PC-3 (cell line): ENCODE measurements around the gene SLC7A5.

Experiments
- EZH2 ChIP-seq: fragments of 300-600 bp; sonication (generic); IDR thresholded peaks from one replicate; pipeline ENCODE4 v1.6.1; 2017; ENCODE audit warnings: antibody characterized with exemption, mild to moderate bottlenecking, low read length; ENCODE audit not compliant: unreplicated experiment
- EZH2phosphoT487 ChIP-seq: fragments of 300-600 bp; sonication (generic); IDR thresholded peaks from 2 replicates; pipeline ENCODE4 v1.6.1; 2018; ENCODE audit warnings: mild to moderate bottlenecking, antibody characterized with exemption, low read length, borderline replicate concordance
- TF ChIP-seq, protein P1 (sequence below): fragments of 300-600 bp; sonication (generic); conservative IDR thresholded peaks from 2 replicates; pipeline ENCODE4 v1.5.1; 2017; ENCODE audit warnings: antibody characterized with exemption, low read depth, mild to moderate bottlenecking, low read length

DNA sequence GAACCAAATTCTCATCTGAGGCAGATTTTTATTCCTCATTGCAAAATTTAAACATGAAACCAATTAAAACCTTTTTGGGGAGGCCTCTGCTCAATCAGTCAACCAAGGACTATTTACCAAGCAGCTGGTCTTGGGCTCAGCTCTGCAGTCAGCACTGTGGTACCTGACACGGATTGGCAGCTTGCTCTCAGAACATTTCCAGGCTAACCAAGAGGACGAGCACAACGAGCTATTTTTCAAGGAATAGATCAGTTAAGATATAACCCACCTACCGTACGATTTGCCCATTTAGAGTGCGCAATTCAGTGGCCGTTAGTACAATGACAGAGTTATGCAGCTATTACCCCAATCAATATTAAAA lies 77.1 kb downstream of the SLC7A5 start:
- TF ChIP-seq, protein P1, sequence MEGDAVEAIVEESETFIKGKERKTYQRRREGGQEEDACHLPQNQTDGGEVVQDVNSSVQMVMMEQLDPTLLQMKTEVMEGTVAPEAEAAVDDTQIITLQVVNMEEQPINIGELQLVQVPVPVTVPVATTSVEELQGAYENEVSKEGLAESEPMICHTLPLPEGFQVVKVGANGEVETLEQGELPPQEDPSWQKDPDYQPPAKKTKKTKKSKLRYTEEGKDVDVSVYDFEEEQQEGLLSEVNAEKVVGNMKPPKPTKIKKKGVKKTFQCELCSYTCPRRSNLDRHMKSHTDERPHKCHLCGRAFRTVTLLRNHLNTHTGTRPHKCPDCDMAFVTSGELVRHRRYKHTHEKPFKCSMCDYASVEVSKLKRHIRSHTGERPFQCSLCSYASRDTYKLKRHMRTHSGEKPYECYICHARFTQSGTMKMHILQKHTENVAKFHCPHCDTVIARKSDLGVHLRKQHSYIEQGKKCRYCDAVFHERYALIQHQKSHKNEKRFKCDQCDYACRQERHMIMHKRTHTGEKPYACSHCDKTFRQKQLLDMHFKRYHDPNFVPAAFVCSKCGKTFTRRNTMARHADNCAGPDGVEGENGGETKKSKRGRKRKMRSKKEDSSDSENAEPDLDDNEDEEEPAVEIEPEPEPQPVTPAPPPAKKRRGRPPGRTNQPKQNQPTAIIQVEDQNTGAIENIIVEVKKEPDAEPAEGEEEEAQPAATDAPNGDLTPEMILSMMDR: no peak
- TF ChIP-seq EZH2phosphoT487: no peak
- no peak for TF ChIP-seq EZH2
